SKM-1 treated with dmso at 0.1 percent for 144 hours (cell line): ENCODE data around the gene TAS2R38.
"Not testable (repeated sequence)": the region's sequence is repeated elsewhere in the genome, so short reads cannot be mapped to it uniquely, and the experiment has no call there.

ENCODE experiments used
- DNase-seq: peaks from one replicate; lab custom pipeline; 2025; ENCODE audit not compliant: unreplicated experiment; lab: John Stamatoyannopoulos, UW

TAS2R38 gene

GRCh38 chr7:141973673-141974072 is at the start of gene TAS2R38:
Gene TAS2R38, minus strand, starts transcription at chr7:141973773. Its CDS starts 84 bp downstream, at chr7:141973689.
- no peak for DNase-seq

GRCh38 chr7:142018154-142018553 is 44.6 kb upstream of the TAS2R38 start:
- DNase-seq, result no peak

- DNase-seq, result no peak
Observed at GRCh38 chr7:142017451-142017850, 43.9 kb upstream of the TAS2R38 start.

GRCh38 chr7:142012825-142013511 is 39.4 kb upstream of the TAS2R38 start:
- peak; percentile 26 for DNase-seq

GRCh38 chr7:142010952-142011548 is 37.5 kb upstream of the TAS2R38 start:
- no peak for DNase-seq

- no peak for DNase-seq
Observed at GRCh38 chr7:142009187-142009586, 35.6 kb upstream of the TAS2R38 start.

- no peak for DNase-seq
Observed at GRCh38 chr7:142006577-142006976, 33.0 kb upstream of the TAS2R38 start.

- DNase-seq, result no peak
Observed at GRCh38 chr7:142002179-142002578, 28.6 kb upstream of the TAS2R38 start.

- DNase-seq, result no peak
Observed at GRCh38 chr7:142001163-142001874, 27.7 kb upstream of the TAS2R38 start.

GRCh38 chr7:142000244-142000643 is 26.7 kb upstream of the TAS2R38 start:
- DNase-seq, result no peak

GRCh38 chr7:141999058-141999623 is 25.6 kb upstream of the TAS2R38 start:
- DNase-seq, result no peak

GRCh38 chr7:141993354-141993753 is 19.8 kb upstream of the TAS2R38 start:
- no peak for DNase-seq

- DNase-seq, result no peak
Observed at GRCh38 chr7:141992688-141993087, 19.1 kb upstream of the TAS2R38 start.

GRCh38 chr7:141992156-141992555 is 18.6 kb upstream of the TAS2R38 start:
- DNase-seq, result peak; percentile 57

- peak; percentile 44 for DNase-seq
Observed at GRCh38 chr7:141991140-141991539, 17.6 kb upstream of the TAS2R38 start.

- DNase-seq, result peak; percentile 29
Observed at GRCh38 chr7:141990011-141990725, 16.6 kb upstream of the TAS2R38 start.

- DNase-seq, result not testable (repeated sequence)
Observed at GRCh38 chr7:141987803-141988202, 14.2 kb upstream of the TAS2R38 start.

- no peak for DNase-seq
Observed at GRCh38 chr7:141986923-141987322, 13.3 kb upstream of the TAS2R38 start.

- DNase-seq, result not testable (repeated sequence)
Observed at GRCh38 chr7:141985926-141986325, 12.4 kb upstream of the TAS2R38 start.

- DNase-seq, result peak; percentile 68
Observed at GRCh38 chr7:141979568-141979967, 6.0 kb upstream of the TAS2R38 start.

- DNase-seq, result no peak
Observed at GRCh38 chr7:141978351-141978750, 4.8 kb upstream of the TAS2R38 start.
